CD4-positive, CD25-positive, alpha-beta regulatory T cell (primary cell): ENCODE measurements around the gene P2RX4. TPM values are rescaled to one million over a fixed set of nuclear protein-coding genes. Genes with fewer than 3 reads are reported as not detected.

ENCODE experiments used
- ATAC-seq, 2 donors: fragments of 150-1000 bp; cut with Tn5 transposase; one replicate each; pipeline ENCODE4 v1.10.0; 2021; ENCODE audit warnings: low read depth in 2 of 2, moderate number of reproducible peaks in 2 of 2, moderate library complexity in 1 of 2
- DNase-seq, 3 donors: peaks; one replicate each; pipeline versions ENCODE4 v3.0.0 to v3.0.0-alpha.2; 2012 to 2022; ENCODE audit warnings: mixed read lengths in 1 of 3
- H3K27ac ChIP-seq: one replicate; pipeline ENCODE4 v1.7.0; 2013; ENCODE audit warnings: mild to moderate bottlenecking, low read length; ENCODE audit not compliant: insufficient read depth, poor library complexity, severe bottlenecking
- H3K27me3 ChIP-seq: one replicate; pipeline ENCODE4 v1.7.0; 2013; ENCODE audit warnings: low read length; ENCODE audit not compliant: control insufficient read depth, insufficient read depth
- H3K36me3 ChIP-seq: one replicate; pipeline ENCODE4 v1.7.0; 2013; ENCODE audit warnings: mild to moderate bottlenecking, low read length, moderate library complexity; ENCODE audit not compliant: control insufficient read depth, insufficient read depth
- H3K4me1 ChIP-seq: 2 replicates; pipeline ENCODE4 v1.7.0; 2013; ENCODE audit warnings: mild to moderate bottlenecking, low read length; ENCODE audit not compliant: insufficient read depth, control insufficient read depth, poor library complexity, severe bottlenecking
- H3K4me3 ChIP-seq: one replicate; pipeline ENCODE4 v1.7.0; 2013; ENCODE audit warnings: low read depth, mild to moderate bottlenecking, low read length, moderate library complexity
- H3K9me3 ChIP-seq, 2 experiments: 1 replicate in 1 of 2; 2 replicates in 1 of 2; pipeline ENCODE4 v1.7.0; 2013; ENCODE audit warnings: low read length in 2 of 2, mild to moderate bottlenecking in 1 of 2, moderate library complexity in 1 of 2; ENCODE audit not compliant: control insufficient read depth in 2 of 2
- H3K27ac Mint-ChIP-seq, 3 donors: one replicate each; pipeline ENCODE4 v1.8.0; 2020 to 2022; ENCODE audit warnings: mild to moderate bottlenecking in 3 of 3, mixed read lengths in 3 of 3, moderate library complexity in 2 of 3
- H3K27me3 Mint-ChIP-seq: one replicate; pipeline ENCODE4 v1.8.0; 2022; ENCODE audit warnings: mild to moderate bottlenecking, mixed read lengths
- H3K36me3 Mint-ChIP-seq: one replicate; pipeline ENCODE4 v1.8.0; 2020; ENCODE audit warnings: mixed read lengths
- H3K4me1 Mint-ChIP-seq, 4 donors: one replicate each; pipeline ENCODE4 v1.8.0; 2020 to 2022; ENCODE audit warnings: mixed read lengths in 4 of 4, mild to moderate bottlenecking in 1 of 4
- H3K4me3 Mint-ChIP-seq, 4 donors: one replicate each; pipeline ENCODE4 v1.8.0; 2020 to 2022; ENCODE audit warnings: mild to moderate bottlenecking in 4 of 4, mixed read lengths in 4 of 4, moderate library complexity in 3 of 4
- H3K9me3 Mint-ChIP-seq, 7 donors: one replicate each; pipeline ENCODE4 v1.8.0; 2020 to 2022; ENCODE audit warnings: mixed read lengths in 7 of 7, mild to moderate bottlenecking in 3 of 7, moderate library complexity in 2 of 7
- polyA plus RNA-seq, 4 donors: library from polyadenylated mRNA; unstranded; fragments of 300-500 nt; fragmentation: Illumina TruSeq; gene quantifications; one replicate each; pipeline ENCODE4 v1.2.3, GENCODE V29; 2021
- total RNA-seq: library from RNA; stranded (reverse); gene quantifications from one replicate; pipeline ENCODE4 v1.2.3, GENCODE V29; 2022

P2RX4 gene
- total and polyA plus RNA-seq, 5 donors from 2014 or later: 27.8 to 38.1 (median 28.5) TPM

DNA sequence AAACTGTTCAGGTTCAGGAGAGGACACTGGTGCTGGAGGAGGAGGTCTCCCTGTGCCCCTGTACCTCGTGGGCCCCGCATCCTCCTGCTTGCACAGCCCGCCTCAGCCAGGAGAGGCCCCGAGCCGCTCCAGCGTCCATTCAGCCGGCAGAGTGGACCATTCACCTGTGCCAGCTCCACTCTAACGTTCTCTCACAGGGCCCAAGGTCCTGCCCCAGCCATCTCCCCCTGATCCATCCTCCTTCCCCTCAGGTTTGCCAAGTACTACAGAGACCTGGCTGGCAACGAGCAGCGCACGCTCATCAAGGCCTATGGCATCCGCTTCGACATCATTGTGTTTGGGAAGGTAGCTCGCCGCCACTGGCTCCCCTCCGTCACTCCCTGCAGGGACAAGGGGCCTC is 22.2 kb downstream of the P2RX4 start:
- Histone ChIP-seq H3K27me3 (no peaks in the 10 kb centered on the region), H3K36me3 (peaks cover 40% of the 10 kb centered on the region), H3K27ac (no peak overlapping the region), H3K4me3 (no peak overlapping the region), H3K4me1 (peaks cover 3% of the 10 kb centered on the region), H3K9me3 (no peaks in the 10 kb centered on the region)
- no peaks in the 10 kb centered on the region for H3K27me3 Mint-ChIP-seq
- no peaks in the 10 kb centered on the region for H3K9me3 Mint-ChIP-seq
- H3K4me3 Mint-ChIP-seq: no peak overlapping the region
- H3K27ac Mint-ChIP-seq: no peak overlapping the region
- no peak for DNase-seq
- ATAC-seq: no peak
- H3K4me1 Mint-ChIP-seq: peaks cover 0 to 9% (median 6%) of the 10 kb centered on the region in 4 donors
- peaks cover 26% of the 10 kb centered on the region for H3K36me3 Mint-ChIP-seq

DNA sequence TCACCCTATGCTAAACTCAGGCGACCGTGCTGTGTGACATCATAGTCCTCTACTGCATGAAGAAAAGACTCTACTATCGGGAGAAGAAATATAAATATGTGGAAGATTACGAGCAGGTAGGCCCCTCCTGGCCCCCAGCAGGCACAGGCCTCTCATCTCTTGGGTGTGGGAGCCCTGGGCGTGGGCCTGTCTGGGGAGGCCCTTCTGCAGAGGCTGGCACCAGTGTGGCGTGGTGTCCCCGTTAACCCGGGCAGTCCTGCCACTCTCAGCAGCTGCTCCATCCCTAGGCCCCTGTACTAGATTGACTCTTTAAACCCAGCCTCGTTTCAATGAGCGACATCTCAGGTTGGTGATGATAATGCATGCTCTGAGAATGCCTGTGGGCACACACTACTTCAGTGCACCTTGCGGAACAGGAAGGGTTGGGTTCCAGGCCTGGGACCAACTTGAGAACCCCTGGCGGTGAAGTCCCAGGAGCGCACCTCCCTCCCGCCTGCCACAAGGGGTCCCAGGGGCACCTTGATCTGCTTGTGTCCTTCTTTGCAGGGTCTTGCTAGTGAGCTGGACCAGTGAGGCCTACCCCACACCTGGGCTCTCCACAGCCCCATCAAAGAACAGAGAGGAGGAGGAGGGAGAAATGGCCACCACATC is 23.2 kb downstream of the P2RX4 start:
- DNase-seq: no peak
- Histone ChIP-seq H3K4me3 (no peak overlapping the region), H3K36me3 (peaks cover 40% of the 10 kb centered on the region), H3K4me1 (peaks cover 3% of the 10 kb centered on the region), H3K9me3 (no peaks in the 10 kb centered on the region), H3K27me3 (no peaks in the 10 kb centered on the region), H3K27ac (no peak overlapping the region)
- Mint-ChIP-seq H3K36me3 (peaks cover 26% of the 10 kb centered on the region), H3K4me3 (no peak overlapping the region), H3K27ac (no peak overlapping the region), H3K4me1 (peaks cover 0 to 10% (median 8%) of the 10 kb centered on the region in 4 donors), H3K9me3 (no peaks in the 10 kb centered on the region), H3K27me3 (no peaks in the 10 kb centered on the region)
- ATAC-seq: no peak

DNA sequence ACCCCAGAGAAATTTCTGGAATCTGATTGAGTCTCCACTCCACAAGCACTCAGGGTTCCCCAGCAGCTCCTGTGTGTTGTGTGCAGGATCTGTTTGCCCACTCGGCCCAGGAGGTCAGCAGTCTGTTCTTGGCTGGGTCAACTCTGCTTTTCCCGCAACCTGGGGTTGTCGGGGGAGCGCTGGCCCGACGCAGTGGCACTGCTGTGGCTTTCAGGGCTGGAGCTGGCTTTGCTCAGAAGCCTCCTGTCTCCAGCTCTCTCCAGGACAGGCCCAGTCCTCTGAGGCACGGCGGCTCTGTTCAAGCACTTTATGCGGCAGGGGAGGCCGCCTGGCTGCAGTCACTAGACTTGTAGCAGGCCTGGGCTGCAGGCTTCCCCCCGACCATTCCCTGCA is 23.7 kb downstream of the P2RX4 start:
- Histone ChIP-seq H3K36me3 (peaks cover 38% of the 10 kb centered on the region), H3K27ac (no peak overlapping the region), H3K4me1 (peaks cover 4% of the 10 kb centered on the region), H3K9me3 (no peaks in the 10 kb centered on the region), H3K27me3 (no peaks in the 10 kb centered on the region), H3K4me3 (no peak overlapping the region)
- Mint-ChIP-seq H3K4me3 (no peak overlapping the region), H3K27ac (no peak overlapping the region), H3K9me3 (no peaks in the 10 kb centered on the region), H3K36me3 (peaks cover 25% of the 10 kb centered on the region), H3K4me1 (peaks cover 0 to 12% (median 8%) of the 10 kb centered on the region in 4 donors), H3K27me3 (no peaks in the 10 kb centered on the region)
- ATAC-seq: no peak
- no peak for DNase-seq

DNA sequence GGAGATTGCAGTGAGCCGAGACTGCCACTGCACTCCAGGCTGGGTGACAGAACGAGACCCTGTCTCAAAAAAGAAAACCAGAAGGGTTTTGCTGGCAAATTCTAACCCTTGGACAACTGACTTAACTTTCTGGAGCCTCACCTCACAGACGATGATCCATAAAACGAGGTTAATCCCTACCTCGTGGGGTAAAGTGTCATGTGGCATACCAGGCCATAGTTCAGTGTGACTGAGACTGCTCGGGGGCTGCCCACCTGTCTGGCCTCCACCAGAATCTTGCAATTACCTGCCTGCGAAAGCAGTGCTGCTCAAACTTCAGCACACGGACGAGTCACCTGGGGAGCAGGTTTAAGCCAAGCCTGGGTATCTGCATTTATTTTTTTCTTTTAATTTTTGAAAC is 26.8 kb downstream of the P2RX4 start:
- DNase-seq: no peak
- H3K9me3 Mint-ChIP-seq: no peaks in the 10 kb centered on the region
- H3K27ac Mint-ChIP-seq: no peak overlapping the region
- peaks cover 9 to 41% (median 19%) of the 10 kb centered on the region in 4 donors for H3K4me1 Mint-ChIP-seq
- Histone ChIP-seq H3K4me1 (peaks cover 33% of the 10 kb centered on the region), H3K27me3 (no peaks in the 10 kb centered on the region), H3K9me3 (no peaks in the 10 kb centered on the region), H3K27ac (no peak overlapping the region), H3K36me3 (peaks cover 22% of the 10 kb centered on the region), H3K4me3 (no peak overlapping the region)
- no peak for ATAC-seq
- H3K36me3 Mint-ChIP-seq: peaks cover 18% of the 10 kb centered on the region
- no peak overlapping the region for H3K4me3 Mint-ChIP-seq
- no peaks in the 10 kb centered on the region for H3K27me3 Mint-ChIP-seq

DNA sequence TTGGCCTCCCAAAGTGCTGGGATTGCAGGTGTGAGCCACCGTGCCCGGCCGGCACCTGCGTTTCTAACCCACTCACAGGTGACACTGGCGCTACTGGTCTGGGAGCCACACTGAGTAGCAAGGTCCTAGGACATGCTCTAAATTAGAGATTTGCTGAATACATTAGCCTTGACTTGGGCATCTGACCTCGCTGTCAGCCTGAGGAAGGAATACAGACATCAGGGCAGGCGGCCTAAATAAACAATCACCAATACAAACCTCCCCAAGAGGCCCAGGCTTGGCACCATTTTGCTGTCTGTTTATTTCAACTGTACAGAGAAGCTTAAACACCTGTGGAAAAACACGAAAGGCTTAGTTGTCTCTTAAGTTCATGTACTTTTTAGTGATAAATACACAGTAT is 27.5 kb downstream of the P2RX4 start:
- DNase-seq (no peak), ATAC-seq (no peak)
- Histone ChIP-seq H3K27ac (no peak overlapping the region), H3K4me3 (no peak overlapping the region), H3K4me1 (peaks cover 34% of the 10 kb centered on the region), H3K36me3 (peaks cover 18% of the 10 kb centered on the region), H3K9me3 (no peaks in the 10 kb centered on the region), H3K27me3 (no peaks in the 10 kb centered on the region)
- H3K27ac Mint-ChIP-seq: peak overlapping the region; percentile 32 to 100 (median 75)
- H3K27me3 Mint-ChIP-seq: no peaks in the 10 kb centered on the region
- peaks cover 9 to 46% (median 19%) of the 10 kb centered on the region in 4 donors for H3K4me1 Mint-ChIP-seq
- H3K4me3 Mint-ChIP-seq: no peak overlapping the region
- no peaks in the 10 kb centered on the region for H3K9me3 Mint-ChIP-seq
- peaks cover 13% of the 10 kb centered on the region for H3K36me3 Mint-ChIP-seq

DNA sequence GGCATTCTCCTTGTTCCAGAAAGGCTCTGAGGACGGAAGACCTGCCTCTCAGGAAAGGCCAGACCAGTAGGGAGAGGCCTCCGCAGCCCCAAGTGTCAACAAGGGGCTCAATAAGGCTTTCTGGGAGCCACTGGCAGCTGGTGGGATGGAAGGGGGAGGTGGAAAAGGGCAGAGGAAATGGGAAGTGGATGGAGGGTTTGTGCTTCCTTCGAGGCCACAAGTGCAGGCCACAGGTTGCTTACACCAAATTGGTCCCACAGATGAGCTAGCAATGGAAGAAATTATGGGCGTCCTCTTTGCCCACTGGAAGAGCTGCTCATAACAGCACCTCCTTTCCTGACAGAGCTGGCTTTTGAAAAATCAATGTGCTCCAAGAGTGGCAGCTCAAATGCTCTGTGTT is 28.2 kb downstream of the P2RX4 start:
- H3K27me3 ChIP-seq: no peaks in the 10 kb centered on the region
- DNase-seq (no peak), ATAC-seq (no peak)
- Mint-ChIP-seq H3K36me3 (peaks cover 9% of the 10 kb centered on the region), H3K9me3 (no peaks in the 10 kb centered on the region), H3K27ac (peak overlapping the region in 2 of 3 donors; percentile 75 to 100), H3K4me3 (peak overlapping the region in 1 of 4 donors; percentile 41), H3K27me3 (no peaks in the 10 kb centered on the region), H3K4me1 (peaks cover 9 to 46% (median 19%) of the 10 kb centered on the region in 4 donors)
- H3K4me1 ChIP-seq: peaks cover 34% of the 10 kb centered on the region
- H3K27ac ChIP-seq: peak overlapping the region; percentile 91
- no peak overlapping the region for H3K4me3 ChIP-seq
- H3K9me3 ChIP-seq: no peaks in the 10 kb centered on the region
- H3K36me3 ChIP-seq: peaks cover 14% of the 10 kb centered on the region

DNA sequence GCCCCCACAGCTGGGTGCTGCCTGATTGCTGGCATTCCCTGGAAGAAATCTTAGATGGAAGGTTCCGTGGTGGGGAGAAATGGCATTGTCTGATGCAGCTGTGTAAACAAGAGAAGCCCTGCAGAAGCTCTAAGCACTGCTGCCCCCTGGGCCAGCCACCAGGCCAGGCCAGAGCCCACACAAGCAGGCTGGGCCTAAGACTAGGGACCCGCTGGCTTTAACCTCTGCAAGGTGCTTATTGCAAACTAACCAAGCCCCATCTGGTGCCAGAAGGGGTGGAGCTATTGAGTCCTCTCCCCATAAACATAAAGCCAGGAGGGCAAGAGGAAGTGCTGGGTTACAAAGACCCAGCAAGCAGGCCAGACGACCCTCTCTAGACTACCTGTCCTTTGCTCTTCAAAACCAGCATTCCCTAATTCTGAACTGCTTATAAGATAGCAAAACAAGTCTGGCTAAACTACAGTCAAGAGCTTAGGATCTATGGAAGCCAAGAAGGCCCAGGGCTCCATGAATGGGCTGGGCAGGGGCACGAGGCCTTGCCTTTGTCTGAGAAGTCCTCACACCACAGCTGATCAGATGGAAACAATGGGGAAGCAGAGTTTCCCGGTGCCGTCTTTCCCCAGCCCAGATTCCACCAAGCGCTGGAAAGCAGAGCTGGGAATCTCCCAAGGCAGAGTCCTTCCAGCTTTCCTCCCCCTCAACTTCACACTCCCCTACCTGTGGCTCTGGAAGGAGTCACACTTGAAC is 28.8 kb downstream of the P2RX4 start:
- Histone ChIP-seq H3K9me3 (no peaks in the 10 kb centered on the region), H3K36me3 (peaks cover 12% of the 10 kb centered on the region), H3K27me3 (no peaks in the 10 kb centered on the region), H3K27ac (peak overlapping the region; percentile 91), H3K4me3 (no peak overlapping the region), H3K4me1 (peaks cover 34% of the 10 kb centered on the region)
- Mint-ChIP-seq H3K27me3 (no peaks in the 10 kb centered on the region), H3K27ac (peak overlapping the region; percentile 84 to 100 (median 100)), H3K9me3 (no peaks in the 10 kb centered on the region), H3K4me1 (peaks cover 9 to 49% (median 23%) of the 10 kb centered on the region in 4 donors), H3K36me3 (peaks cover 15% of the 10 kb centered on the region), H3K4me3 (peak overlapping the region in 3 of 4 donors; percentile 71 to 91 (median 89))
- DNase-seq (peak in 1 of 3 donors; percentile 40), ATAC-seq (no peak)
